Hepatic stellate cell (primary cell): Measurements from ENCODE around the gene RASA3.
"Not testable (repeated sequence)": the region's sequence is repeated elsewhere in the genome, so short reads cannot be mapped to it uniquely, and the experiment has no call there.

Experiments used
- DNase-seq: peaks from one replicate; pipeline ENCODE4 v3.0.0; 2011; ENCODE audit warnings: low spot score

RASA3 gene

DNA sequence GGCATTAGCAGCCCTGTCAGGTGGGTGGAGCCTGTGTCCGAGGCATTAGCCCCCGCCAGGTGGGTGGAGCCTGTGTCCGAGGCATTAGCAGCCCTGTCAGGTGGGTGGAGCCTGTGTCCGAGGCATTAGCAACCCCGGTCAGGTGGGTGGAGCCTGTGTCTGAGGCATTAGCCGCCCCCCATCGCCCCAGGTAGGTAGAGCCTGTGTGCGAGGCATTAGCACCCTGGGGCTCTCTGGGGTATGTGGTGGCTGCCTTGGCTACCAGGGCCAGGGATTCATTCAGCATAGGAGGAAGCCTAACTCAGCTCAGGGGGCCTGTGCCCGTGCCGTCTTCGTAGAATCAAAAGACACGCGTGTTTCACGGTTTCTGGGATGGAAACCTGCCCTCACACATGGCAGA is 112.3 kb downstream of the RASA3 start:
- not testable (repeated sequence) for DNase-seq

DNA sequence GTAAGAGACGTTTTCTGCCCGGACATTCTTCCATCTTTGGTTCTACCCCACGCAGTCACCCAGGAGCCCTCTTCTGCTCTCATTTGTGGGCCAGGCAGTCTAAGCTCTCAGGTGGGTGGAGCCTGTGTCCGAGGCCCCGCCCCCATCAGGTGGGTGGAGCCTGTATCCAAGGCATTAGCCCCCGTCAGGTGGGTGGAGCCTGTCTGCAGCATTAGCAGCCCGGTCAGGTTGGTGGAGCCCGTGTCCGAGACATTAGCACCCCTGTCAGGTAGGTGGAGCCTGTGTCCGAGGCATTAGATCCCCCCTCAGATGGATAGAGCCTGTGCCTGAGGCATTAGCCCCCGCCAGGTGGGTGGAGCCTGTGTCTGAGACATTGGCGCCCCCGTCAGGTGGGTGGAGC is 113.1 kb downstream of the RASA3 start:
- no peak for DNase-seq

DNA sequence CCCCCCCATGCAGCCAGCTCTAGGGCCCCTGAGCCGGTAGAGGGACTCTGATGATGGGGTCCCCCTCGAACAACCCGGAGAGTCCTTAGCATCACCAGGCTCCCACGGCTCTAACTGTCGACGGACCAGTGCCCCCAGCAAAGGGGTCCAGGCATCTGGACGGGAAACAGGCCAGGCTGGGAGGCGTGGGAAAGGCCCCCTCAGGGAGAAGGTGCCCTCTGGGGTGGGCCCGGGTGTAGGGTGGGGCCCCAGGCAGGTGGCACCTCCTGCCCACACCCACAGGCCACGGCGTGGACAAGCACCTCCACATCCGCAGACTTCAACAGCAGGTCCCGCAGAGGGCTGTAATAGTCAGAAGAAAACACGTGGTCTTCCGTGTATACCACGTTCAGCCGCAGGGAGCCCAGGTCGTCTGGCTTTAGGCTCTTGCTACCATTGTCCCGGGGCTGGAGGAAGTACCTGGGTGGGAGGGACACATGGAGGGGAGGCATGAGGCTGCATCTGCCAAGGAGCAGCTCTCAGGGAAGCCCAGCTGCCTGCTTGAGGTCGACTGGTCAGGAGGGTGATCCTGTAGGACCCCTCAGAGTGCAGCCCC is 113.9 kb downstream of the RASA3 start:
- DNase-seq: no peak

DNA sequence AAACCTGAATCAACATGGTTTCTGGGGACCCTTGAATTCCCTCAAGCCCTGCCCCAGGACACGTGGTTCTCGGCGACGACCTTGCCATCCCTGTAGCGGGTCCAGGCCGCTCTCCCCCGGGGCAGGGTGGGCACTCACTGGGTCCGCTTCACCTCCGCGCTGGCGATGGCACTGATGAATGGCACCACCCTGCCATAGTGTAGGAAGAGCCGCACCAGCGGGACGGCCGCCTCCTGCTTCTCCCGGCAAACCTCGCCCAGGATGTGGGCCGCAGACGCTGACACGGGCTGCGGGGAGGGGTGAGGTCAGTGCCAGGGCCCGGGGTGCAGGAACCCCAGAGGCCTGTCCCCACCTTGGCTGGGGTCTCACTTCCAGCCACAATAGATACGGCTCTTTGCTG is 114.5 kb downstream of the RASA3 start:
- no peak for DNase-seq

DNA sequence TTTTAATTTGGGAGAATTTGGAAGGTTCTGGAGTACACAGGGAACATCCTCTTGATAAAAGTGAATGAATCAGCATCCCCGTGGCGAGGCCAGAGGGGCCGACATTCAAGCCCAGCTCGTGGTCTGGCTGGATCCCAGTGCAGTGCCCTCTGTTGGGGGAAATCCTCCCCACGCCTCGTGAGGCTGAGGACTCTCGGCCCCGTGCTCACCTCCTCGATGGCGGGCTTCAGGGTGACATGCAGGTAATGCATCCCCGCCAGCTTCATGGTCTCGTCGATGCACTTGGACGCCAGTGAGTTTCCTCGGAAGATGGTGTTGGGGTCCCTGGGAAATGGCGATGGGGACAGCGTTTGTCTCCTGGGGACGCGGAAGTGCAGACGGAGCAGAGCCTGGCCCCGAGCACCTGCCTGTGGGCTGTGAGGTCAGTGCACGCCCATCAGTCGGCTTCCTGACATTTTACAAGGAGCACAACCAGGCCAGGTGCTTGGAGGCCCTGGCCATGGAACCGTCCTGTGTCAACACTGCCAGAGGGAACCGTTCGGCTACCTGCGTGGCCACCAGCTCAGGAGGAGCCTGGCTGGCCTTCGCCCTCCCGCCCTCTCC is 115.3 kb downstream of the RASA3 start:
- no peak for DNase-seq

DNA sequence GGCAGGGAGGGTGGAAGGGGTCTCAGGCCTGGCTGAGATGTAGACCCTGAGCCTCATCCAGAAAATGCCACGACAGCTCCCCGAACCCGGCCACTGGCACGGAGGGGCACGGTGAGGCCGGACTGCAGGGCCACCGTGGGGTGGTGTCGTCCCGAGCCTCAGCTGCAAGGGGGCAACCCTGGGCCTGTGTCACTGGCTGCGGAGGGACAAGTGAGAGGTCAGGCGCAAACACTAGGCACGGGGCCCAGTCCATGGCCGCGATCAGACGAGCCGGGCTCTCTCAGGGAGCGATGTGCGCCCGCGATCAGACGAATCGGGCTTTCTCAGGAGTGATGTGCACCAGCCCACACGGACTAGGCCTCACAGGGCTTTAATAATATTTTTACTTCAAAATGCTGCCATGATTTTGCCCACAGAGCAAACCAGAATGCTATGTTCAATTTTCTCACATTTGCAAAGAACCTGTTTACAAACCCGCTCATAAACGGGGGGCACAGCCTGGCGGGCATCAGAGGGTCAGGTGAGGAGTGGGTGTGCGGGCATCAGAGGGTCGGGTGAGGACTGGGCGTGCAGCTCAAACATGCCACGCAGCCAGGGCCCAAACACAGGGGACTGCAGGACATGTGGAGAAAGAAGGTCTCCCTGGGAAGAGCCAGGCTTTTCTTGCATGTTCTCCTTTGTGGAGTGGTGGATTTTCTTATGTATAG is 115.9 kb downstream of the RASA3 start:
- no peak for DNase-seq

DNA sequence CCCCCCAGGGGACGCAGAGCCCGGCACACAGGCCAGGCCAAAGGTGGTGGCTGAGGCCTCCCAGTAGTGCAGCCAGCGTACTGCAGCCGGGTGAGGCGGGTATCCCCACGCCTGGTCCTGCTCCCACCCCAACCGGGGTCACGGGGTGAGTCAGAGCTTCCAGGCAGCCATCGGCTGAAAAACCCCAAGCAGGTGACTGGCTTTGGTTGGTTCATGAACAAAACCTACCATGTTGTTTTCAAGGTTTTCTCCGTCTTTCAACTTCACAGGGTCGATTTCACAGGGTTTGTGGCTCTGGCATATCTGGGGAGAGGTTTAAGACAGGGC is 116.5 kb downstream of the RASA3 start:
- no peak for DNase-seq

DNA sequence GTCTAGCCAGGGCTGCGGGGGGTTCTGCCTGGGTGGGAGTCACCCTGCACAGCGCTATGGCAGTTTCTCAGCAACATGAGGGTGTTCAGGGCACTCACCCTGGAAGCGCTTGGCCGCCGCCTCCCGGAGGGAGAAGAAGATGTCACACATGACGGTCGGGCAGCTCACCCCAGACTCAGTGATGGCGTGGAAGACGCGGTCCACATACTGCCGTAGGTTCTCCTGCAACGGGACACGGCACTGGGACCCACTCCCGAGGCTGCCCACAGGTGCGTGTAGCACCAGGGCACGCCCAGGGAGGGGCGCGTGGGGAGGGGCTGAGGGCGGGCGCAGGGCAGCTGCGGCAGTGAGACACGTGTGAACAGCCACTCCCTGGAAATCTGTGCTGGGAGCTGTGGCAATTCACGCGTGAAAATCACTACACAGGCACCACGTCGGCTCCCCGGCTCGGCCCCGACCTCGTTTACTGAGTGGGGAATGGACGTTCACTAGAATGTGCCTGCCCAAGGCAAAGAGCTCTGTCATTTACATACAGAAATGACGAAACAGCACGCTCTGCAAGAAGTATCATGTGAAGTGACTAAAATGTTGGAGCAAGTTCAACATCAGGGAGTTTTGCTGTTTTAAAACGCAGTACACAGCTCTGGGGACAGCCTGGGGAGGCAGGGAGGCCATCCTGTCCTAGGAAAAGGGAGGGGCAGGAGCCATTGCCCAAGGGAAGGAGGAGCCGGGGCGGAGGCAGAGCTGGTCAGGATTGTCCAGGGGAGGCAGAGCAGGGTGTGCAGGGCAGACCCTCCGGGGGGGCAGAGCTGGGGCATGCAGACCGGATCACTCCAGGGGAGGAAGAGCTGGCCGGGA is 117.1 kb downstream of the RASA3 start:
- DNase-seq: no peak

DNA sequence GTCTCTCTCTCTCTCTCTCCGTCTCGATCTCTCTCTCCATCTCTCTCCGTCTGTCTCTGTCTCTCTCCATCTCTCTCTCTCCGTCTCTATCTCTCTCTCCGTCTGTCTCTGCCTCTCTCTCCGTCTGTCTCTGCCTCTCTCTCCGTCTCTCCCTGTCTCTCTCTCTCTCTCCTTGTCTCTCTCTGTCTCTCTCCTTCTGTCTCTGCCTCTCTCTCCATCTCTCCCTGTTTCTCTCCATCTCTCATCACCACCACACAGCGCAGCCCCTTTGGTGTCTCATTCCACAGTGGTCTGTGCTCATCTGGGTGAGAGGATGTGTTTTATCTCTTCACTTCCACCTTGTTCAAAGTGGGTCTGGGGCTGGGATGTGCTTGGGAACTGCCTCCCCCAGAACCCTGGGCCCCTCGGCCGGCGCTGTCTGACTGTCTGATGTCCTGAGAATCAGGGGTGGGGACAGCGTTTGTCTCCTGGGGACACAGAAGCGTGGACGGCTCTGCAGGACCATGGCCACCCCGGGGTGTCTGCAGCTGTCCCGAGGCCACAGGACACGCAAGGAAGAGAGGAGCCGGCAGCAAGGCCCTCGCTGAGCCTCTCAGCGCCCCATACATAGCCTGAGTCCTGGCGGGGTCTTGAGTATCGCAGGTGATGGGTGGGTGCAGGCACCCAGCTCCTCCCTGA is 118.3 kb downstream of the RASA3 start:
- no peak for DNase-seq

DNA sequence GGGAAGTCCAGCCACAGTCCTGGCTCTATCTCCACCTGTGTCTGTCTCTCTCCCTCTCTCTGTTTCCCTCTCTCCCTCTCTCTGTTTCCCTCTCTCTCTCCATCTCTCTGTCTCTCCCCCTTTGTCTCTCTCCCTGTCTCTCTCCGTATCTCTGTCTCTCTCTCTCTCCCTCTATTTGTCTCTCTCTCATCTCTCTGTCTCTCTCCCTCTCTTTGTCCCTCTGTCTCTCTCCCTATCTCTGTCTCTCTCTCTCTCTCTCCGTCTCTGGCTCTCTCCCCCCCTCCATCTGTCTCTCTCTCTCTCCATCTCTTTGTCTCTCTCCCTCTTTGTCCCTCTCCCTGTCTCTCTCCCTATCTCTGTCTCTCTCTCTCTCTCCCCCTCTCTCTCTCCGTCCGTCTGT is 119.1 kb downstream of the RASA3 start:
- no peak for DNase-seq

DNA sequence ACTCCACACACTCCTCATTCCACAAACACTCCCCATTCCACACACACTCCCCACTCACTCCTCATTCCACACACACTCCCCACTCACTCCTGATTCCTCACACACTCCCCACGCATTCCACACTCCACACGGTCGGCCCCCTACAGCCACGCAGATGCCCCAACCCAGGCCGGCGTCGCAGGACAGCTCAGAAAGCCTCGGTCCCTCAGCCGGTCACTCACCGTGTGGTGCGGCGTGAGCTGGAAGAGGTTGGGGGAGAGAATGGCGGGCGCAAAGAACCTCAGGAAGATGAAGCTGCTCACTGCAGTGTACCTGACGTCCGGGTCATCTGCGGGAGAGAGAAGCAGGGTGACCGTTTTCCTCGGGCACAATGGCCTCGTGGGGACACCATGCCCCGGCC is 119.5 kb downstream of the RASA3 start:
- DNase-seq: no peak

DNA sequence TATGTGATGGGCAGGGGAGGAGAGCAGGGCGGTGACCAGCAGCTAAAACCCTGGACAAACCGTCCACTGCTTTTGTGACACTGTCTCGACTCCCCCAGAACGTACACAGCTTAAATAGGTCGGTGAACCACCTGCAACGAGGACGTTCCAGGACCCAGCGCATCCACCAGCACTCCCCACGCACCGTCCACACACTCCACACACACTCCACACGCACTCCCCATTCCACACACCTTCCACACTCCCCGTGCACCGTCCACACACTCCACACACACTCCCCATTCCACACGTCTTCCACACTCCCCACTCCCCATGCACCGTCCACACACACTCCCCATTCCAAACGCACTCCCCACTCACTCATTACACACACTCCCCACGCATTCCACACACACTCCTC is 120.3 kb downstream of the RASA3 start:
- no peak for DNase-seq

DNA sequence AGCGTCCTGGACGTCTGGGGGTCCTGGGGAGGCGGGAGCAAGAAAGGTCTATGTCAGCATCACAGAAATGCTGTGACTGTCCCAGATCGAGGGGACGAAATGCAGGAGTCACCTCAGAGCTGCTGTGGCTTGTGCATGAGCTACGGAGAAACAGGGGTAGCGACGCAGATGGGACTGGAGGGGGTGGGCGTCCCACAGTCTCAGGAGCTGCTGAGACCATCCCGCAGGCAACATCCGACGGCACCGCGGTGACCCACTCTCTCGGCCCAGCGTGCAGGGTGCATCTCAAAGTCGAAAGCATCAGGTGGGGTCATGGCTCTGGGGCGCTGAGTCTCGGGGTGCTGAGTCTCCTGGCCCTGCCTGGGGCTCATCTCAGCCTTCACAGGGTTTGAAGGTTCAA is 121.2 kb downstream of the RASA3 start:
- DNase-seq: no peak

DNA sequence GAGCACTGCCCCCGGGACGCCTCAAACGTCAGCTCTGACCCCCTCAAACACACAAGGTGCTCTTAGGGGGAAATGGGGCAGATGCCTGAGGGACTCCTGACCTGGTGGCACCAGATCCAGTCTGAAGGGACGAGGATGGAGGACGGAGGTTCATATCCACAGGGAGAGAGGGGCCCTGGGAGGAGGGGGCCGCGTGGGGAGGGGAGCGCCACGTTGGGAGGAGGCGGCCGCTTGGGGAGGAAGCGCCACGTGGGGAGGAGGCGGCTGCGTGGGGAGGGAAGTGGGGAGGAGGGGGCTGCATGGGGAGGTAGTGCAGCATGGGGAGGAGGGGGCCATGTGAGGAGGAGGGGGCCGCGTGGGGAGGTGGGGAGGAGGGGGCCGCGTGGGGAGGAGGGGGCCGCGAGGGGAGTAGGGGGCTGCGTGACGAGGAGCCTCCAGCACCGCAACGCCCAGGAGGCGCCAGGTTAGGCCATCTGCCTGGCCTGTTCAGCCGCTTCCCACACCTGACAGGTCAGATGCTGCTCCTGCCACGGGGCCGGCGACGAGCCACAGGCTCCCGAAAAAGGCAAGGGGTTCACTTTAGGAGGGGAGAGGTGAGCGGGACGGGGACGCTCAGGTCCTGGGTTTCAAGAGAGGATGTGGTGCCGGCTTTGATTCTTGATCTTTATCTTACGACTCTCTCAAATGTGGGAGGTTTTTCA is 121.9 kb downstream of the RASA3 start:
- no peak for DNase-seq

DNA sequence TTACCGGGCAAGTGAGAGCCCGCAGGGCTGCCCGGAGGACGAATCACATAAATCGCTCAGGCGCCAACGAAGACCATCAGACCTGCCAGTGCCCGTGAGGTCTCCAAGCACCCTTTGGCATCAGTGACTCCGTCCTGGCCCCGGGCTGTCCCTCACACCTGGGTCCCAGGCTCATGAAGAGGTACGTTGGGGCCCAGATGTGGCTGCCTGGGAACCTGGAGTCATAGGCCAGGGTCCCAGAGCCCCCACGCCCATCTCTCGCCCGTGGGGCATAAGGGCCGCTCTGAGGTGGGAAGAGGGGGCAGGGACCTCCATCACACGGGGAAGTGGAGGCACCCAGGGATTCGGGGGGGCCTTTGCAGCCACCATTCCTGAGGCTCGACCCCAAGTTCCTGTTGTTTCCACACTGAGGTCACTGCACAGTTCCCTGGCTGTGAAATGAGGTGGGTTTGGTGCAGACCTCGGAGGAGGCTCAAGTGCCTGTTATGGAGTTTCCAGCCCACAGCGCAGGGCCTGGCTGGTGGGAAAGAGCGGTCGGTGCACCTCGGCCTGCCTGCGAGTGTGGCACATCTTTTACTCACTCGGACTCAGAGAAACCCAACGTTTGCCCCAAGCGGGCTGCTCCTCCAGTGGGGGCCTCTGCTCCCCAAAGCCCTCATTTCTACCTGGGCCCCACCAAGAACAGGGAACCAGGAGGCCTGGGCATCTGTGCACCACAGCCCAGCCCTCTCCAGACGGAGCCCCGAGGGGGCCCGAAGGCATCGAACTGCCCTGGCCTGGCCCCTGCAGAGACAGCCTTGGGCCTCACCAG is 122.6 kb downstream of the RASA3 start:
- no peak for DNase-seq

DNA sequence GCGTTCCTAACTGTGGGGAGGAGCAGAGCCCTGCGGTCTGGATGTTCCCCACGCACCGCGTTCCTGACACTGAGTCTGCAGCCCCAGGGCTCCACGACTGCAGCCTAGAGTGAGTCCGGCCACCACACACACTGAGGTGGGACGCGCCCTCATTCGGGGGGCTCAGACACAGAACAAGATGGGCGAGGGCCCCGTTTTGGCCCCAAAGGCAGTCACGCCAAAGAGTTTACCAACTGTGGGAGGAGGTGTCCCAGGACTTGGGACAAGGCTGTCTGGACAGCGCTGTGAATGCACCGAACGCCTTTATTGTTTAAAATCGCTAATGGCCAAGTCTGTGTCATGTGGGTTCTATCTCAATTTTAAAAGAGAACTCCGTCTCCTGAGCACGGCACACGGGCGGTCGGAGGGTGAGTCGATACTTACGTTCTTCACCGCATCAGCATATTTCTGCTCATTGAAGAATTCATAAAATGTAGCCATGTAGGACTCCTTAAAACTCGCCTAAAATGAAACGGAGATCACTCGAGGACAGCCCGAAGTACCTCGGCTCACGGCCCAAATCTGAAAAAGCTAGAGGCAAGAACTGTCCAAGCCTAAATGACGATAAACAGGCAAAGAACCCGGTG is 123.3 kb downstream of the RASA3 start:
- DNase-seq: no peak

DNA sequence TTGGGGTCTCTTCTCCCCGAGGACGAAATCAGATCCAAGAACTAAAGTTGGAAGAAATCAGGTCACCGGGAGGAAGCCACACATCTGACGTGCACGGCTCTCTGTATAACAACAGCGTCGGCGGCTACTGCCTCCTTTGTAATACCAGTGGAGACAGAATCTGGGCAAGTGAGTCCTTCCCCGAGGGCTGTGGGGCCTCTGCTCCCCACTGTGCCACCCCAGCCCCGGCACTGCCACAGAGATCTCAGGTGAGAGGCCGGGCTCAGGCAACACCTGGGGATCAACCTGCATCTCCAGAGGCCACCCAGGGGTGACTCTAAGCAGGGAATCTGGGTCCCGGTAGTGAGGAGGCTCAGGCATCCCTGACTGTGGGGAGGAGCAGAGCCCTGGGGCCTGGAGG is 124.9 kb downstream of the RASA3 start:
- DNase-seq: no peak

DNA sequence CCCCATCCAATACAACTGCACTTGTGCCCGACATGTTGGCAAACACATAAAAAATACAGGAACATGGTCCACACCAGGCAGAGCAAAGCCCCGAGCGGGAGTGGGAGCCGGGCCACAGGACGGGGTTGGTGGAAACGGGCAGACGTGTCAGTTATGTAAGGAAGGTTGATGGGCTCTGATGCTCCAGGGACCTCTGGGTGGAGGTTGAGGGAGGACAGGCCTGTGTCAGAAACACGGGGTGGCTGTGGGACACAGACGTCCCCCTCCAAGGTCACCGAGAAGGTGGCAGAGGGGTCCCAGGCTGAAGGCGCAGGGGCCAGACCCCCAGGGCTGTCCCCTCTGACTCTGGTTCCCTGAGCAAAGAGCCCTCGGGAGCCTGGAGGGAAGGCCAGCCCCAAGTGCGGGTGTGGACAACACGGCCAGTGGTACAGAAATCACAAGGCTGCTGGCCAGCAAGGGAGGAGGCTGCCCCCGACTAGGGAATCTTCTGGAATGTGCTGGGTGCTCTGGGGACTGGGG is 127.2 kb downstream of the RASA3 start:
- DNase-seq: no peak

DNA sequence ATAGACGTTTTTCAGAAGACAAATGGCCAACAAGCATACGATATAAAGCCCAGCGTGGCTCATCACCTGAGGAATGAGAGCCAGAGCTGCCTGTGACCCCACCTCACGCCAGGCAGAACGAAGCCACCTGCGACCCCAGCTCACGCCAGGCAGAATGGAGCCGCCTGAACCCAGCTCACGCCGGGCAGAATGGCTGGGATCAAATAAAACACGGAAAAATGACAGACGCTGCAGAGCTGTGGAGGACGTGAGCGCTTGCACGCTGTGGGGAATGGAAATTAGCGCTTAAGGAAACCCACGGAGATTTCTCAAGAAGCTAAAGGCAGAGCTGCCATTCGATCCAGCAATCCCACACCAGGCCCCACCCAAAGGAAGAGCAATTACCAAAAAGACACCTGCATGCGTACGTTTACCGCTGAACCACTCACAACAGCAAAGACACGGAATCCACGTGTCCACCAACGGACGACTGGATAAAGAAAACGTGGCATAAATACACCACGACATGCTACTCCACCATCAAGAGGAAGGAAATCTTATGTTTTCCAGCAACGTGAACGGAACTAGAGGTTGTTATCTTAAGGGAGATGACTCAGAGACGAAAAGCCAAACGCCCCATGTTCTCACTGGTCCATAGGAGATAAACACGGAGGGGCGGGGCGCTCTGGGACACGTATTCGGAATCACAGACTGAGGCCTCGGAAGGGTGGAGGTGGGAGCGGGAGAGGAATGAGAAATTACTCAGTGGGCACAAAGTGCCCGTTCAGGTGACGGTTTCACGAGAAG is 127.8 kb downstream of the RASA3 start:
- no peak for DNase-seq
